ENCODE results near the gene NSMCE3.

Gene NSMCE3

DNA sequence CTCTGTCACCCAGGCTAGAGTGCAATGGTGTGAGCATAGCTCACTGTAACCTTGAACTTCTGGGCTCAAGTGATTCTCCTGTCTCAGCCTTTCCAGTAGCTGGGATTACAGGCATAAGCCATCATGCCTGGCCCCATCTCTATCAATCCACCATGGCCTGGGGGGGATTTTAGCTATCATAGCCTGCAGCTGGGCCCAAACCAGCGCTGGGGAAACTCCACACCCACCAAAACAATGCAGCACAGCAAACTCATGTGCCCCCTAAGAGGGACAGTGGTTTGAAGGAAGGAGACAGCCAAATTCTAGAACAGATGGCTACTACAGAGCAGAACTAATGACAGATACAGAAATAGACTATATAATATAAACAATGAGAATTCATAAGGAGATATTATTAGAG, 13.8 kb upstream of the NSMCE3 start:
- Histone ChIP-seq H3K4me3 (ENCODE audit: insufficient read length, low read depth) (no peak overlapping the region), H3K4me1 (ENCODE audit: insufficient read depth, insufficient read length) (no peaks in the 10 kb centered on the region), H3K36me3 (ENCODE audit: insufficient read depth, insufficient read length, low read length) (no peaks in the 10 kb centered on the region), H3K9ac (ENCODE audit: insufficient read length, low read depth) (no peak overlapping the region), H3K9me3 (ENCODE audit: insufficient read depth, low read length) (no peaks in the 10 kb centered on the region), H3K27me3 (ENCODE audit: insufficient read depth, insufficient read length) (no peaks in the 10 kb centered on the region)
- TF ChIP-seq YY1 (IDR thresholded peaks at IDR 0.05; ENCODE audit: insufficient read depth, insufficient read length) = no peak
- TF ChIP-seq ZNF274 (IDR thresholded peaks at IDR 0.05; ENCODE audit: low read depth, low read length) = no peak
- TF ChIP-seq SUZ12 (IDR thresholded peaks at IDR 0.05; ENCODE audit: extremely low read depth, insufficient read depth, insufficient read length) = no peak
- DNase-seq (ENCODE audit: low read depth, low spot score) = no peak

GRCh38 chr15:29280514-29280913, 10.9 kb upstream of the NSMCE3 start:
- no peak for DNase-seq (ENCODE audit: low read depth, low spot score)
- Histone ChIP-seq H3K27me3 (ENCODE audit: insufficient read depth, insufficient read length) (no peaks in the 10 kb centered on the region), H3K36me3 (ENCODE audit: insufficient read depth, insufficient read length, low read length) (no peaks in the 10 kb centered on the region), H3K9ac (ENCODE audit: insufficient read length, low read depth) (no peak overlapping the region), H3K4me3 (ENCODE audit: insufficient read length, low read depth) (no peak overlapping the region), H3K4me1 (ENCODE audit: insufficient read depth, insufficient read length) (no peaks in the 10 kb centered on the region), H3K9me3 (ENCODE audit: insufficient read depth, low read length) (no peaks in the 10 kb centered on the region)
- TF ChIP-seq SUZ12 (IDR thresholded peaks at IDR 0.05; ENCODE audit: extremely low read depth, insufficient read depth, insufficient read length) (no peak), YY1 (IDR thresholded peaks at IDR 0.05; ENCODE audit: insufficient read depth, insufficient read length) (no peak), ZNF274 (IDR thresholded peaks at IDR 0.05; ENCODE audit: low read depth, low read length) (no peak)

- H3K4me3 ChIP-seq (ENCODE audit: insufficient read length, low read depth) = no peak overlapping the region
- no peak for DNase-seq (ENCODE audit: low read depth, low spot score)
- H3K4me1 ChIP-seq (ENCODE audit: insufficient read depth, insufficient read length) = no peaks in the 10 kb centered on the region
- H3K27me3 ChIP-seq (ENCODE audit: insufficient read depth, insufficient read length) = no peaks in the 10 kb centered on the region
- no peaks in the 10 kb centered on the region for H3K36me3 ChIP-seq (ENCODE audit: insufficient read depth, insufficient read length, low read length)
- H3K9ac ChIP-seq (ENCODE audit: insufficient read length, low read depth) = no peak overlapping the region
- TF ChIP-seq SUZ12 (IDR thresholded peaks at IDR 0.05; ENCODE audit: extremely low read depth, insufficient read depth, insufficient read length) (no peak), YY1 (IDR thresholded peaks at IDR 0.05; ENCODE audit: insufficient read depth, insufficient read length) (no peak), ZNF274 (IDR thresholded peaks at IDR 0.05; ENCODE audit: low read depth, low read length) (no peak)
- no peaks in the 10 kb centered on the region for H3K9me3 ChIP-seq (ENCODE audit: insufficient read depth, low read length)
Measured at GRCh38 chr15:29278436-29279105, 8.9 kb upstream of the NSMCE3 start.

DNA sequence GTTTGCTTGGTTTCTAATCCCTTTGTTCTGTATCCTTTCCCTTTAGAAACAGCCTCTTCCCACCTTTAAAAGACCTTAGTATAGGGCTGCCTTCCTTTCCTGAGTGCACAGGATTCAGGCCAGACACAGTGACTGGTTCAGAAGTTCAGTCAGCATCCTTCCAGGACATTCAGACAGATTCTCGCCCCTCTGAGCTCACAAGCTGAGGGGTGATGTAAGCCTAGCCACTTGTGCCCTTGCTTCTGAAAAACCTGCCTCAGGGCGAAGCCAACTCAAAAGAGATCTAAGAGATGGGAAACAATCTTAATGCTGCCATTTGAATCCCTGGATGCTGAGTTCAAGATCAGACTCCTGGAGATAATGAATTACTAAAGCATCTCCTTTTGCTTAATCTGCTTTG, 6.7 kb upstream of the NSMCE3 start:
- H3K27me3 ChIP-seq (ENCODE audit: insufficient read depth, insufficient read length) = no peaks in the 10 kb centered on the region
- TF ChIP-seq SUZ12 (IDR thresholded peaks at IDR 0.05; ENCODE audit: extremely low read depth, insufficient read depth, insufficient read length) = no peak
- no peak for TF ChIP-seq YY1 (IDR thresholded peaks at IDR 0.05; ENCODE audit: insufficient read depth, insufficient read length)
- TF ChIP-seq ZNF274 (IDR thresholded peaks at IDR 0.05; ENCODE audit: low read depth, low read length) = no peak
- no peaks in the 10 kb centered on the region for H3K9me3 ChIP-seq (ENCODE audit: insufficient read depth, low read length)
- no peaks in the 10 kb centered on the region for H3K4me1 ChIP-seq (ENCODE audit: insufficient read depth, insufficient read length)
- no peak overlapping the region for H3K9ac ChIP-seq (ENCODE audit: insufficient read length, low read depth)
- no peaks in the 10 kb centered on the region for H3K36me3 ChIP-seq (ENCODE audit: insufficient read depth, insufficient read length, low read length)
- no peak for DNase-seq (ENCODE audit: low read depth, low spot score)
- H3K4me3 ChIP-seq (ENCODE audit: insufficient read length, low read depth) = no peak overlapping the region

GRCh38 chr15:29275855-29276254, 6.2 kb upstream of the NSMCE3 start:
- TF ChIP-seq YY1 (IDR thresholded peaks at IDR 0.05; ENCODE audit: insufficient read depth, insufficient read length) = no peak
- no peak for TF ChIP-seq ZNF274 (IDR thresholded peaks at IDR 0.05; ENCODE audit: low read depth, low read length)
- no peak for TF ChIP-seq SUZ12 (IDR thresholded peaks at IDR 0.05; ENCODE audit: extremely low read depth, insufficient read depth, insufficient read length)
- H3K4me3 ChIP-seq (ENCODE audit: insufficient read length, low read depth) = no peak overlapping the region

GRCh38 chr15:29274946-29275345, 5.3 kb upstream of the NSMCE3 start:
- no peak for DNase-seq (ENCODE audit: low read depth, low spot score)
- no peaks in the 10 kb centered on the region for H3K9me3 ChIP-seq (ENCODE audit: insufficient read depth, low read length)
- no peak overlapping the region for H3K4me3 ChIP-seq (ENCODE audit: insufficient read length, low read depth)
- TF ChIP-seq ZNF274 (IDR thresholded peaks at IDR 0.05; ENCODE audit: low read depth, low read length) = no peak
- no peak for TF ChIP-seq YY1 (IDR thresholded peaks at IDR 0.05; ENCODE audit: insufficient read depth, insufficient read length)
- TF ChIP-seq SUZ12 (IDR thresholded peaks at IDR 0.05; ENCODE audit: extremely low read depth, insufficient read depth, insufficient read length) = no peak
- H3K4me1 ChIP-seq (ENCODE audit: insufficient read depth, insufficient read length) = no peaks in the 10 kb centered on the region
- H3K27me3 ChIP-seq (ENCODE audit: insufficient read depth, insufficient read length) = peaks cover 7% of the 10 kb centered on the region
- no peak overlapping the region for H3K9ac ChIP-seq (ENCODE audit: insufficient read length, low read depth)
- H3K36me3 ChIP-seq (ENCODE audit: insufficient read depth, insufficient read length, low read length) = no peaks in the 10 kb centered on the region

More at GRCh38 chr15:29275855-29276254, 6.2 kb upstream of the NSMCE3 start:
- DNase-seq (ENCODE audit: low read depth, low spot score) = no peak
- Histone ChIP-seq H3K27me3 (ENCODE audit: insufficient read depth, insufficient read length) (no peaks in the 10 kb centered on the region), H3K36me3 (ENCODE audit: insufficient read depth, insufficient read length, low read length) (no peaks in the 10 kb centered on the region), H3K9me3 (ENCODE audit: insufficient read depth, low read length) (no peaks in the 10 kb centered on the region), H3K4me1 (ENCODE audit: insufficient read depth, insufficient read length) (no peaks in the 10 kb centered on the region), H3K9ac (ENCODE audit: insufficient read length, low read depth) (no peak overlapping the region)

DNA sequence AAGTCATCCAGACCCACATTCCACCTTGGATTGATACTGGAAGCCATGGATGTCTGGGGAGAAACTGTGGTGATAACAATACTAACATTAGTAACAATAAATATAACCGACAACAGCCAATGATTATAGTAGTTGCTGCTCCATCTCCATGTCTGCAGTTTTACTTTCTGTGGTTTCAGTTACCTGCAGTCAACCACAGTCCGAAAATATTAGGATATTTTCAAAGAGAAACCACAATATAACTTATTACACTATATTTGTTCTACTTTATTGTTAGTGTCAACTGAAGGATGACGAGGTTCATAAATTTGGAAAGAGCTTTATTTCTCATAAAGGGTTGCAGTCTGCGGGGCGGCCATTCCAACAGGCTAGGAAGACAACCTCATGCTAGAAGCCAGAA, 2.6 kb upstream of the NSMCE3 start:
- no peak for TF ChIP-seq SUZ12 (IDR thresholded peaks at IDR 0.05; ENCODE audit: extremely low read depth, insufficient read depth, insufficient read length)
- TF ChIP-seq YY1 (IDR thresholded peaks at IDR 0.05; ENCODE audit: insufficient read depth, insufficient read length) = no peak
- TF ChIP-seq ZNF274 (IDR thresholded peaks at IDR 0.05; ENCODE audit: low read depth, low read length) = no peak
- H3K9me3 ChIP-seq (ENCODE audit: insufficient read depth, low read length) = no peaks in the 10 kb centered on the region
- no peak for DNase-seq (ENCODE audit: low read depth, low spot score)

More for the DNA sequence above, 2.6 kb upstream of the NSMCE3 start:
- Histone ChIP-seq H3K27me3 (ENCODE audit: insufficient read depth, insufficient read length) (peaks cover 8% of the 10 kb centered on the region), H3K4me1 (ENCODE audit: insufficient read depth, insufficient read length) (no peaks in the 10 kb centered on the region), H3K36me3 (ENCODE audit: insufficient read depth, insufficient read length, low read length) (no peaks in the 10 kb centered on the region), H3K4me3 (ENCODE audit: insufficient read length, low read depth) (no peak overlapping the region), H3K9ac (ENCODE audit: insufficient read length, low read depth) (no peak overlapping the region)

All from NT2/D1 (cell line).